Measurements from ENCODE around the gene F2R. TPM values are rescaled to one million over a fixed set of nuclear protein-coding genes. Genes with fewer than 3 reads are reported as not detected.

The F2R gene
- total RNA-seq, 1 donor from 2014 or later, result 105 TPM

DNA sequence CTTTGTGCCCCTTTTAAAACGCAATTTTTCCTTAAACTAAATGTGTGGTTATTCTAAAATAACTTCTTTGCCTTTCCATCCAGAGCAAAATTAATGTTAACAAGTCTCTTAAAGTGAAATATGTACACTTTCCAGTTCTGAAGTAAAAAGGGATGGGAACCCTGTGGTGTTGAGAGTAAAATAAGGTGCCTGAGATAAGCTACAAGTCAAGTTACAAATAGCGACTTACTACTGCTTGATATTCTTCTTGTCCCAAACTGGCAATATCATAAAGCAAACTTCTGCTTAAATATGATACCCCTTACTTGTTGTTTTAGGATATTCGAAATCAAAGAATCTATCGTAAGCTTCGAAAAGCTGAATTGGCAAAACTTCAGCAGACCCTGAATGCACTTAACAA lies 18.3 kb upstream of the F2R start:
- no peaks in the 10 kb centered on the region for H3K27me3 ChIP-seq (ENCODE audit: control insufficient read depth, insufficient read depth, low read length)
- no peak for DNase-seq (ENCODE audit: low read depth)
- H3K36me3 ChIP-seq (ENCODE audit: control insufficient read depth, insufficient read depth, low read length), result no peaks in the 10 kb centered on the region
- no peak overlapping the region for H3K4me3 ChIP-seq (ENCODE audit: low read depth, low read length)
- TF ChIP-seq, protein P1, sequence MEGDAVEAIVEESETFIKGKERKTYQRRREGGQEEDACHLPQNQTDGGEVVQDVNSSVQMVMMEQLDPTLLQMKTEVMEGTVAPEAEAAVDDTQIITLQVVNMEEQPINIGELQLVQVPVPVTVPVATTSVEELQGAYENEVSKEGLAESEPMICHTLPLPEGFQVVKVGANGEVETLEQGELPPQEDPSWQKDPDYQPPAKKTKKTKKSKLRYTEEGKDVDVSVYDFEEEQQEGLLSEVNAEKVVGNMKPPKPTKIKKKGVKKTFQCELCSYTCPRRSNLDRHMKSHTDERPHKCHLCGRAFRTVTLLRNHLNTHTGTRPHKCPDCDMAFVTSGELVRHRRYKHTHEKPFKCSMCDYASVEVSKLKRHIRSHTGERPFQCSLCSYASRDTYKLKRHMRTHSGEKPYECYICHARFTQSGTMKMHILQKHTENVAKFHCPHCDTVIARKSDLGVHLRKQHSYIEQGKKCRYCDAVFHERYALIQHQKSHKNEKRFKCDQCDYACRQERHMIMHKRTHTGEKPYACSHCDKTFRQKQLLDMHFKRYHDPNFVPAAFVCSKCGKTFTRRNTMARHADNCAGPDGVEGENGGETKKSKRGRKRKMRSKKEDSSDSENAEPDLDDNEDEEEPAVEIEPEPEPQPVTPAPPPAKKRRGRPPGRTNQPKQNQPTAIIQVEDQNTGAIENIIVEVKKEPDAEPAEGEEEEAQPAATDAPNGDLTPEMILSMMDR (IDR thresholded peaks at IDR 0.05; ENCODE audit: insufficient read depth, low read length, poor library complexity, severe bottlenecking), result no peak

DNA sequence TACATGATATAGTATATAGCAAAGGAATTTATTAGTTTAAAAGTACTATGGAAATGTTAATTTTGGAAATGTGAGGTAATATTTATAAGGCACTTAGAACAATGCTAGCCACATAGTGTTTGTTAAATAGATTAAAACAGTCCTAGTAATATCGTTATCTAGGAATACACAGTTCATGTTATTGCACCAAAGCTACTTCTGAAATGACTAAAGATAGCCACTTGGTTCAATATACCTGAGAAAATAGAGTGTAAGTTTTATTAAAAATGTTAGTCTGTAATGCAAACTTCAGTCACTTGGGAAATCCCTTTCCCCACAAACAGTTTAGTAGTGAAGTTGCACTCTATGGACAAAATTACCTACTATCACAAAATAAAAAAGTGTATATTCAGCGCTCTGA lies 15.4 kb upstream of the F2R start:
- no peaks in the 10 kb centered on the region for H3K27me3 ChIP-seq (ENCODE audit: control insufficient read depth, insufficient read depth, low read length)
- H3K4me3 ChIP-seq (ENCODE audit: low read depth, low read length), result no peak overlapping the region
- no peaks in the 10 kb centered on the region for H3K36me3 ChIP-seq (ENCODE audit: control insufficient read depth, insufficient read depth, low read length)
- DNase-seq (ENCODE audit: low read depth), result no peak
- TF ChIP-seq, protein P1 (IDR thresholded peaks at IDR 0.05; ENCODE audit: insufficient read depth, low read length, poor library complexity, severe bottlenecking), result no peak

DNA sequence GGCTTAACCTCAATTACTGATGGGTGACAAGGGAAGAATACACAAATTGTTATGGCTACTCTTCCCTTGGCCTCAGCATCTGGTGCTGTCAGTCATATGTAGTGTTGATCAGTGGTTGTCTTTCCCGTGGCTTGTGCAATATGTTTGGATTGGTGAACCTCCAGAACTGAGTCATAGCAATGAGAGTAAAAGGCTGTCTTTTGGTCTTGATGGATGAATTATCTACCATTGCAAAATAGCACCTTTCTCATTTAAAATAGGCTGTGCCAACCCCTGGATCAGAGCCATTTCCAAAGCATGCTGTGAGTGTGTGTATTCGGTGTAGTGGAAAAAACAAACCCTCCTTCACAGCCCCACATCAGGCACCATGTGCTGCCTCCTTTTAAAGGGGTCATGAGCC lies 14.6 kb upstream of the F2R start:
- no peaks in the 10 kb centered on the region for H3K27me3 ChIP-seq (ENCODE audit: control insufficient read depth, insufficient read depth, low read length)
- DNase-seq (ENCODE audit: low read depth), result peak; percentile 69
- TF ChIP-seq, protein P1 (IDR thresholded peaks at IDR 0.05; ENCODE audit: insufficient read depth, low read length, poor library complexity, severe bottlenecking), result no peak
- no peak overlapping the region for H3K4me3 ChIP-seq (ENCODE audit: low read depth, low read length)
- H3K36me3 ChIP-seq (ENCODE audit: control insufficient read depth, insufficient read depth, low read length), result no peaks in the 10 kb centered on the region

DNA sequence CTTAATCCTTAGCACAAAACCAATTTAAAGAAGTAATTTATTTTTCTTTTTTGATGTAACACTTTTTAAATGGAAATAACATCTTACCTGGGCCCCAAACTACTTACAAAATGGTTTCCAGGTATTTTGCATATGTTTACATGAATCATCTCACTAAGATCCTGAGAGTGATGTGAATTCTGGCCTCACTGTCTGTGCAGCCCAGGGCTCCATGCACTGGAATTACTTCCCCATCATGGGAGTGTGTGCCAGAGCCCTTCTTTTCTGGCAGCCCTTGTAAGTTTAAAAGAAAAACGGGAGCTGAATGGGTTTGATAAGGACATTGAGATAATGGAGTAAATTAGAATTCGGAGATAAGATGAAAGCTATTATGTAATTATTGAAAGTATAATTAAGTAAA lies 12.2 kb upstream of the F2R start:
- H3K36me3 ChIP-seq (ENCODE audit: control insufficient read depth, insufficient read depth, low read length), result no peaks in the 10 kb centered on the region
- H3K4me3 ChIP-seq (ENCODE audit: low read depth, low read length), result no peak overlapping the region
- DNase-seq (ENCODE audit: low read depth), result no peak
- H3K27me3 ChIP-seq (ENCODE audit: control insufficient read depth, insufficient read depth, low read length), result no peaks in the 10 kb centered on the region
- TF ChIP-seq, protein P1 (IDR thresholded peaks at IDR 0.05; ENCODE audit: insufficient read depth, low read length, poor library complexity, severe bottlenecking), result no peak

DNA sequence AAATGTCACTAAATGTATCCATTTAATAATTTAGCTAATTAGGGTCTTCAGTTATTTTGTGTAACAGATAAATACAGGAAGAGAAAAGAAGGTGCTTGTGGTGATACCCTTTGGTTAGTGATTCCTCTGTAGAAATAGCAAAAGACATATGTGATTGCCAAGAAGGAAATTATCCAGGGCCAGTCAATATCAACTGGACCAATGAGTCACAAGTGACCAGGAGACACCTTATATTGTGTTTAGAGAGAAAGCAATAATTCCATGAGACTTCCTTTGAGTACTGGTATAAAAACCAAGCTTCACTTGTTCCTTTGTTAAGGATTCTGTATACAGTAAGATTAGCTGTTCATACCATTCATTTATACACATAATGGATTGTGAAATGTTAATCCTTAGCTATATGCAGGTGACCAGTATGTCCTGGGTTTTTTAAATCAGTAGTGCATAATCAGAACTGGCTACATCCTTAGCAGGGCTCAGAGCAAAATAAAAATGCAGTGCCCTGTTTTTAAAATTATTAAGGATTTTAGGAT lies 11.7 kb upstream of the F2R start:
- H3K27me3 ChIP-seq (ENCODE audit: control insufficient read depth, insufficient read depth, low read length), result no peaks in the 10 kb centered on the region
- TF ChIP-seq, protein P1 (IDR thresholded peaks at IDR 0.05; ENCODE audit: insufficient read depth, low read length, poor library complexity, severe bottlenecking), result no peak
- H3K36me3 ChIP-seq (ENCODE audit: control insufficient read depth, insufficient read depth, low read length), result no peaks in the 10 kb centered on the region
- no peak overlapping the region for H3K4me3 ChIP-seq (ENCODE audit: low read depth, low read length)
- DNase-seq (ENCODE audit: low read depth), result no peak

DNA sequence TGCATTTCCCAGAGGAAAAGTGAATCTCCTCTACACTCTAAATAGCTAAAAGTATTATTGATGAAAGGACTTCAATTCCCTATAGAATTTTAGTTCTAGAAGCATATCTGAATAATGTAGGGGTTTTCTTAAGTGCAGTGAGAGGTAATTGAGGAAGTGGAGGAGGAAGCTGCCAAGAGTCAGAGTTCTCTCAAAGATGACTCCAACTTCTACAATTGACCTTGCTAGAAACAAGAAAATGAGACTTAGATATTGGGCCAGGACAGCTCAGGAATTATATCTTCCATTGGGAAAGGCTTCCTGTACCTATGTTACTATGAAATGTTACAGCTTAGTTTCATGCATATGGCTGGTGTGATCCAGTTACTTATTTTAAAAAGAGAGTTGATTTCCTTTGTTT lies 10.4 kb upstream of the F2R start:
- no peaks in the 10 kb centered on the region for H3K36me3 ChIP-seq (ENCODE audit: control insufficient read depth, insufficient read depth, low read length)
- no peak for DNase-seq (ENCODE audit: low read depth)
- H3K27me3 ChIP-seq (ENCODE audit: control insufficient read depth, insufficient read depth, low read length), result no peaks in the 10 kb centered on the region
- no peak overlapping the region for H3K4me3 ChIP-seq (ENCODE audit: low read depth, low read length)
- TF ChIP-seq, protein P1 (IDR thresholded peaks at IDR 0.05; ENCODE audit: insufficient read depth, low read length, poor library complexity, severe bottlenecking), result no peak
